ENCODE data around the gene STAT3.
"Not testable (repeated sequence)": the region's sequence is repeated elsewhere in the genome, so short reads cannot be mapped to it uniquely, and the experiment has no call there.

STAT3 gene

DNA sequence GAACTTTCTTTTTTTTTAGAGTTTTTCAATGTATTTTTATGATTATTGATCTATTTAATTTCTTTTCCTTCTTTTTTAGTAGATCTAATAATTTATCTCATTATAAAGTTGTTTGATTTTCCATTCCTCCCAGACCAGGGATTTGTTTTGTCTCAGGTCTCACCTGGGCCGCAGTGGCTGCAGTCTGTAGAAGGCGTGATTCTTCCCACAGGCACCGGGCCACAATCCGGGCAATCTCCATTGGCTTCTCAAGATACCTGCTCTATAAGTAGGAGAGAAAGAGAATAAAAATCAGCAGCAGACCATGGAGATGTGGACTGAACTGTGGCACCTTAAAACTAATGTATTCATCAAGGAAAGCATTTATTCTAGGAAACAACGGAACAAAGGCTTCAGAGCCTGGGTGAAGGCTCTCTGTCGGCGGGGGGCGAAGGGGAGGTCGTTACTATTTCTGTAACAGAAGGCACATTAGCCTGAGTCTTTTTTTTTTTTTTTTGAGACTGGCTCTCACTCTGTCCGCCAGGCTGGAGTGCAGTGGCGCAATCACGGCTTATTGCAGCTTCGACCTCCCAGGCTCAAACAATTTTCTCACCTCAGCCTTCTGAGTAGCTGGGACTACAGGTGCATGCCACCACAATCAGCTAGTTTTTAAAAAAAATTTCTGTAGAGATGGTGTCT, 42.7 kb downstream of the STAT3 start:
- DNase-seq, result no peak

DNA sequence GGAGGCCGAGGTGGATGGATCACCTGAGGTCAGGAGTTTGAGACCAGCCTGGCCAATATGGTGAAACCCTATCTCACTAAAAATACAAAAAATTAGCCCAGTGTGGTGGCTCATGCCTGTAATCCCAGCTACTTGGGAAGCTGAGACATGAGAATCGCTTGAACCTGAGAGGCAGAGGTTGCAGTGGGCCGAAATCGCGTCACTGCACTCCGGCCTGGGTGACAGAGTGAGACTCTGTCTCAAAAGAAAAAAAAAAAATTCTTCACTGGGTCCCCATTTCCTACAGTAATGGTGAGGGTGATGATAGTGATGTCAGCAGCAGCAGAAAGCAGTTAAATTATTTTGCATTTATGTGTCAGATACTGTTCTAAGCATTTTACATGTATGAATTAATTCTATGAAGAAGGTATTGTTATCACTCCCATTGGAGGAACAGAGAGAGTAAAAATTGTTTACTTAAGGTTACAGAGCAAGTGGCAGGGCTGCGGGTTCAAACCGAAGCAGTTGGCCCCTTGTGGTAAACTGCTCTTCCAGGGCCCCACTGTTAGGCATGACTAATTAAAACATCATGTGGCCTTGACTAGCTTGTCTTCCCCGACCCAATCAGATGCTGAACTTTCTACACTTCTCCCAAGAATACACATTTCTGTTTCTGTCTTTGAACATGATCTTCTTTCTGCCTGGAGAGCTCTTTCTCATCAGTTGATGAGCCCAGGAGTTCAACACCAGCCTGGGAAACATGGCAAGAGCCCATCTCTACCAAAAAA, 45.8 kb downstream of the STAT3 start:
- peak; percentile 27 for DNase-seq

- DNase-seq, result no peak
Measured at GRCh38 chr17:42341568-42341967, 46.7 kb downstream of the STAT3 start.

DNA sequence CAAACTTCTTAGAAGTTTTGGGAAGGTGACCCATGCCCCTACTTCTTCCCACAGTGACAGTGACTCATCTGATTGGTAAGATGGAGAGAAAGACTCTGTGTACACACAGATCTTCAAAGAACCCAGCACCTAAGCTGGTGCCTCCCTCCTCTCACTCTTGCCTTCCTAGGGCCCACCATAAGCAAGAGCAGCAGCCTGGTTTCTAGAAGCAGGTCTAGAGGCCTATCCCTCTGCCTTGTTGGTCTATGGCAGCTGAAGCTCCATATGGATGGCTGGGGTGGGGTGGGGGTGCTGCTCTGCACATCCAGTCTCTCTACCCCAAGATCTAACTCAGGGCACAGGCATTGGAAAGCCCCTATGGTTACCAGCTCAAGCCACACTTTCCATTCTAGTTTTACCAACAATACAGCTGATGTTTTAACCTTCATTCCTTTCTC, 47.5 kb downstream of the STAT3 start:
- peak; percentile 29 for DNase-seq

DNA sequence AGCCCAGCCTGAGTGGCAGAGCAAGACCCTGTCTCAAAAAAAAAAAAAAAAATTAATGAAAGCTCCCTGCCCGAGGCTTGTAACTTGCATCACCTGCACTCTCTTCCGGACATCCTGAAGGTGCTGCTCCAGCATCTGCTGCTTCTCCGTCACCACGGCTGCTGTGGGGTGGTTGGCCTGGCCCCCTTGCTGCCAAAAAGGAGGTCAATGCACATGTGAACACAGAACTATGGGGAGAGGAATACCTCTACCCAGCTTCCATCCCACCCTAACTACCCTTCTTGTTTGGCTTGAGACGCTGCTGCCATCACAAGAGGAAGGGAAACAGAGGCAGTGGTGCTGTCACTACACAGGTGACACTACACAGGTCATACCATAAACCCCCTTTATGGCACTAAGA, 49.0 kb downstream of the STAT3 start:
- DNase-seq, result no peak

GRCh38 chr17:42338427-42338985, 49.7 kb downstream of the STAT3 start:
- DNase-seq, result no peak

- DNase-seq, result peak; percentile 65
Measured at GRCh38 chr17:42337442-42337841, 50.8 kb downstream of the STAT3 start.

GRCh38 chr17:42334677-42335076, 53.6 kb downstream of the STAT3 start:
- no peak for DNase-seq

DNA sequence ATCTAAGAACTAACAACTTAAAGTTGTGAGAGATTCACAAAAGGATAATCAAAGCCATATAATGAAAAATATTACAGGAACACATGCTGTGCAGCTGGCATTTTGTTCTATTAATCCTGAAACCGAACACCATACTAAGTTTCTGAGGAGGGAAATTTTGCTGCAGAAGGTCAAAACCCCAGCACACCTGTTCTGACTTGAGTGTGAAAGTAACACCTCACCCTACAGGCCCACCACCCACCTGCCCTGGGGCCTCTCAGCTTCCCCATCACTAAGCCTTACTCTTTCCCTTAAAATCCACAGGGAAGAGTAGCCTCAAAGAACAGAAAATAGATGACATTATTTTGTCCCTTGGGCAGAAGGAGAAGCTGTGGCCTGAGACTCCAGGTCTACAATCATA, 55.2 kb downstream of the STAT3 start:
- DNase-seq, result no peak

GRCh38 chr17:42329025-42329976, 58.9 kb downstream of the STAT3 start:
- DNase-seq, result no peak

DNA sequence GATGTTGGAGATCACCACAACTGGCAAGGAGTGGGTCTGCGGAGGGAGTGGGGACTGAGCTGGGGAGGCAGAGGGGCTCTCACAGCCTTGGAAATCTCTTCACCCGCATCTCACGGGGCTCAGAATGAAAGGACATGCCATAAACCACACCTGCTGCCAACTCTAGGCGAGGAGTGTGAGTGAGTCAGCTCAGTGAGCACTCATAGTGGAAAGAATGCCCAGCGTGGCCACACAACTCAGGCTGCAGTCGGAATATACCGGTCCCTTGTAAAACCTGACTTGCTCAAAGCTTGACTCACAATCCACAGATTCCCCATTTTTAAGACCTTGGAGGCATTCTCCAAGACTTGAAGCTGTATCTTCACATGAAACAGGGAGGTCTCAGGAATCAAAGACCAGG, 63.2 kb downstream of the STAT3 start:
- DNase-seq, result no peak

- no peak for DNase-seq
Measured at GRCh38 chr17:42323268-42323773, 64.9 kb downstream of the STAT3 start.

DNA sequence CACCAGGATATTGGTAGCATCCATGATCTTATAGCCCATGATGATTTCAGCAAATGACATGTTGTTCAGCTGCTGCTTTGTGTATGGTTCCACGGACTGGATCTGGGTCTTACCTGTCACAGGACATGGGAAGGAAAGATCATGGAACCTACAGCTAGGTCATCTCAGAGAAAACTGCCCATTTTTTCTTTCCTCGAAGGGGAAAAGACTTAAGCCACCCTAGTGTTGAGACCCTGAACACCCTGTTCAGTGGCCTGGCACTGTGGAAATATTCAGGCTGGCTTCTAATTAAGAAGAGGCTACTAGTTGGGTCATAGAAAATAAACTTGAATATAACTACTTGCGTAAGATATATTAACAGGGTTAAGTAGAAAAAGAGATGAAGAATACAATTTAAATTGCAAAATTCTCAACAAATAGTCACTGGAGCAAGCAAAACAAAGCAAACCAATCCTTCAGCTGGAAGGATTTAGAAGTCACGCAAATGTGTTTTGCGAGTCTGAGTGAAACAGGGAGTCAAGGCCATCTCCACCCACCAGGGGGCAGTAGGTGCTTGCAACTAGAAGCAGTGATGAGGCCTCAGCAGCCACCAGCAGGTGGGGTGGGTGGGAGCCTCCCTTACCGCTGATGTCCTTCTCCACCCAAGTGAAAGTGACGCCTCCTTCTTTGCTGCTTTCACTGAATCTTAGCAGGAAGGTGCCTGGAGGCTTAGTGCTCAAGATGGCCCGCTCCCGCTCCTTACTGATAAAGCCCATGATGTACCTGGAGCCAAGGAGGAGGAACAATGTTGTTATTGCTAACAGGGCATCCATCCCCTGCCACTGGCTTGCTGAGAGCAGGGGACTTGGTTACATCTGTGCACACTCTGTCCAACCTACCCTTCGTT, 65.6 kb downstream of the STAT3 start:
- peak; percentile 97 for DNase-seq

DNA sequence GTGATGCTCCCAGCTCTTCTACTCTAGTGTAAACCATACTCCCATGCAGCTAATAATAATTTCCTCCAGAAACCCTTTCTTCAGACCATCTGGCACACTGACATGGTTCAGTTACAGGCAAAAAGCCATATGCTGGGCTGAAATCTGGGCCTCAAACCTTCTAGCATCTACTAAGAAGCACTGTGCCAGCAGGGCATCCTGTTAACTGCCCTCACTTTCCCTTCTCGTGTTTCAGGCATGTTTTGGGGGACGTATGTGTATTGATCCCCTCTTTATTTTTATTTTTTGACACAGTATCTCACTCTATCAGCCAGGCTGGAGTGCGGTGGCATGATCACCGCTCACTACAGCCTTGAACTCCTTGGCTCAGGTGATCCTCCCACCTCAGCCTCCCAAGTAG, 66.7 kb downstream of the STAT3 start:
- DNase-seq, result no peak

DNA sequence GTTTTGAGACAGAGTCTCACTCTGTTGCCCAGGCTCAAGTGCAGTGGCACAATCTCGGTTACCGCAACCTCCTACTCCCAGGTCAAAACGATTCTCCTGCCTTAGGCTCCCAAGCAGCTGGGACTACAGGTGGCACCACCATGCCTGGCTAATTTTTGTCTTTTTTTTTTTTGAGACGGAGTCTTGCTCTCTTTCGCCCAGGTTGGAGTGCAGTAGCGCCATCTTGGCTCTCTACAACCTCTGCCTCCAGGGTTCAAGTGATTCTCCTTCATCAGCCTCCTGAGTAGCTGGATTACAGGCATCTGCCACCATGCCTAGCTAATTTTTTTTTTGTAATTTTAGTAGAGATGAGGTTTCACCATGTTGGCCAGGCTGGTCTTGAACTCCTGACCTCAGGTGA, 70.3 kb downstream of the STAT3 start:
- DNase-seq, result not testable (repeated sequence)

GRCh38 chr17:42317266-42317845, 70.9 kb downstream of the STAT3 start:
- no peak for DNase-seq

- DNase-seq, result no peak
Measured at GRCh38 chr17:42316755-42317154, 71.5 kb downstream of the STAT3 start.

- no peak for DNase-seq
Measured at GRCh38 chr17:42315402-42316156, 72.7 kb downstream of the STAT3 start.

GRCh38 chr17:42313773-42314566, 74.3 kb downstream of the STAT3 start:
- DNase-seq, result peak; percentile 53

DNA sequence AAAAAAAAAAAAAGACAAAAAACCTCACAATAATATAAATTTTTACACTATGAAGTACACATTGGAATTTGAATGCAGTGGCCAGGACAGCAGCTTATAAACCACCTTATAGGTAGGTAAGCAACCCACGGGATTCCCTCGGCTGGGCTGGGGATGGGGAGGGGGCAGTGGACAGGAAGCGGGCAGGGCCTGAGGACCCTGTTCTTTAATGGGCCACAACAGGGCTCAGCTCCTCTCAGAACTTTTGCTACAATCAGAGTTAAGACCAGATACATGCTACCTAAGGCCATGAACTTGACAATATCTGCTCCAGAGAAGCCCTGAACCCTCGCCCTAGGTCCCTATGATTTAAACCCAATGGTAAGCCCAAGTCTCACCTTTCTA, 74.9 kb downstream of the STAT3 start:
- DNase-seq, result no peak
